ENCODE results near the gene FLNA.

DNA sequence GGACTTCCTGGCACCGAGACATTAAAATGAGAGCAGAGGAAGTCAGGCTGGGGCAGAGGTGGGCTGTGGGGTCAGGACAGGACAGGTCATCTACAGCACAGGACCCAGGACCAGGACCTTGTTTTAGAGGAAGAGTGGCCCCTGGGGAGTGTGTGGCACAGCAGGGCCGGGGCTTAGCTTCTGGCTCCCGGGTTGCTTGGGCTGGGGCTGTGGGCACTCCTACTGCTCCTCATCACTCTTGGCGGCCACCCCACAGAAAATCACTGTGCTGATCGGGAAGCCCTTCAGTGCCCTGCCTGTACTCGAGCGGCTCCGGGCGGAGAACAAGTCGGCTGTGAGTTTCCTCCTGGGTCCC is 45.9 kb upstream of the FLNA start:
- TF ChIP-seq, protein P1, sequence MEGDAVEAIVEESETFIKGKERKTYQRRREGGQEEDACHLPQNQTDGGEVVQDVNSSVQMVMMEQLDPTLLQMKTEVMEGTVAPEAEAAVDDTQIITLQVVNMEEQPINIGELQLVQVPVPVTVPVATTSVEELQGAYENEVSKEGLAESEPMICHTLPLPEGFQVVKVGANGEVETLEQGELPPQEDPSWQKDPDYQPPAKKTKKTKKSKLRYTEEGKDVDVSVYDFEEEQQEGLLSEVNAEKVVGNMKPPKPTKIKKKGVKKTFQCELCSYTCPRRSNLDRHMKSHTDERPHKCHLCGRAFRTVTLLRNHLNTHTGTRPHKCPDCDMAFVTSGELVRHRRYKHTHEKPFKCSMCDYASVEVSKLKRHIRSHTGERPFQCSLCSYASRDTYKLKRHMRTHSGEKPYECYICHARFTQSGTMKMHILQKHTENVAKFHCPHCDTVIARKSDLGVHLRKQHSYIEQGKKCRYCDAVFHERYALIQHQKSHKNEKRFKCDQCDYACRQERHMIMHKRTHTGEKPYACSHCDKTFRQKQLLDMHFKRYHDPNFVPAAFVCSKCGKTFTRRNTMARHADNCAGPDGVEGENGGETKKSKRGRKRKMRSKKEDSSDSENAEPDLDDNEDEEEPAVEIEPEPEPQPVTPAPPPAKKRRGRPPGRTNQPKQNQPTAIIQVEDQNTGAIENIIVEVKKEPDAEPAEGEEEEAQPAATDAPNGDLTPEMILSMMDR (IDR thresholded peaks at IDR 0.05; ENCODE audit: low read length), result no peak
- TF ChIP-seq EZH2 (IDR thresholded peaks at IDR 0.05; ENCODE audit: borderline replicate concordance, low read length), result no peak

Measured in OCI-LY1 (cell line).